GM12865 (cell line): Measurements from ENCODE around the gene CTTNBP2.

Source experiments
- DNase-seq: peaks from one replicate; pipeline ENCODE4 v3.0.0; 2010; ENCODE audit warnings: low read depth
- H3K4me3 ChIP-seq: 2 replicates; pipeline ENCODE4 v1.5.1; 2011; ENCODE audit warnings: mild to moderate bottlenecking, low read depth, low read length, control low read depth
- TF ChIP-seq, protein P1 (sequence below): IDR thresholded peaks from 2 replicates; pipeline ENCODE4 v1.5.1; 2011; ENCODE audit warnings: low read length, control low read depth, low read depth, inconsistent platforms; ENCODE audit not compliant: insufficient read depth; ENCODE audit errors: missing control alignments

Gene CTTNBP2

DNA sequence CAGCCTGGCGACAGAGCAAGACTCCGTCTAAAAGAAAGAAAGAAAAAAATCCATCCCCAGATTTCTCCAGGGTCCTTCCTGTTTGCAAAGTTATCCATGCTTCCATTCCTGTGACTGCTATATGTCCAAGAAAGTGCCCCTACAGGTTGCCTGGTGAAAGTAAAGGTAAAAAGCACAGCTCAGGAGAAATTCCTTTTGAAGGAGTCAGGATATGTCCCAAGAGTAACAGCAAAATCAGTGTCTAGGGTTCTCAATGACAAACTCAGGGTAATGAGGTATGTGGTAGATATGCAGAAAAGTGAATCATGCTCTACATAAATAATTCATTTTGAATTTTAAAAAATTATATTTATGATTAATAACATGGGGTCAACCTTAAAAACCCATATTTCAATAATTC lies 91.5 kb downstream of the CTTNBP2 start:
- TF ChIP-seq, protein P1, sequence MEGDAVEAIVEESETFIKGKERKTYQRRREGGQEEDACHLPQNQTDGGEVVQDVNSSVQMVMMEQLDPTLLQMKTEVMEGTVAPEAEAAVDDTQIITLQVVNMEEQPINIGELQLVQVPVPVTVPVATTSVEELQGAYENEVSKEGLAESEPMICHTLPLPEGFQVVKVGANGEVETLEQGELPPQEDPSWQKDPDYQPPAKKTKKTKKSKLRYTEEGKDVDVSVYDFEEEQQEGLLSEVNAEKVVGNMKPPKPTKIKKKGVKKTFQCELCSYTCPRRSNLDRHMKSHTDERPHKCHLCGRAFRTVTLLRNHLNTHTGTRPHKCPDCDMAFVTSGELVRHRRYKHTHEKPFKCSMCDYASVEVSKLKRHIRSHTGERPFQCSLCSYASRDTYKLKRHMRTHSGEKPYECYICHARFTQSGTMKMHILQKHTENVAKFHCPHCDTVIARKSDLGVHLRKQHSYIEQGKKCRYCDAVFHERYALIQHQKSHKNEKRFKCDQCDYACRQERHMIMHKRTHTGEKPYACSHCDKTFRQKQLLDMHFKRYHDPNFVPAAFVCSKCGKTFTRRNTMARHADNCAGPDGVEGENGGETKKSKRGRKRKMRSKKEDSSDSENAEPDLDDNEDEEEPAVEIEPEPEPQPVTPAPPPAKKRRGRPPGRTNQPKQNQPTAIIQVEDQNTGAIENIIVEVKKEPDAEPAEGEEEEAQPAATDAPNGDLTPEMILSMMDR: no peak
- no peak overlapping the region for H3K4me3 ChIP-seq
- DNase-seq: no peak

DNA sequence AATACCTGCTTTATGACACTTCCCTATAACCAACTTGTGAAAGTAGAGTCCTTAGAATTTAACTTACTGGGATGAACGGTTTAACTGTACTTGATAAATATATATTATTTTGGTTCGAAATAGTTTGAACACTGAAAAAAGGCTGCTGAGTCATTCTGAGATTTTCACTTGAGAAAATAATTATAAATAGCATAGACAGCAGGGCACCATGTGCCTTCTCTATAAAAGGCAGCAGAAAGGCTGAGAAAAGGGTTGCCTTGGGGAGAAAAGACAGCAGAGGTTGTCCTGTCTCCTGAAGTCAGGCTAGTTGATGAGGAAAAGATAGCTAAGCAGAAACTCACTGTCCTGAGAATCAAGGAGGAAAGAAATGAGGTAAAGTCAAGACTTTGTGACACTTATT lies 92.4 kb downstream of the CTTNBP2 start:
- no peak overlapping the region for H3K4me3 ChIP-seq
- peak; percentile 74 for DNase-seq

DNA sequence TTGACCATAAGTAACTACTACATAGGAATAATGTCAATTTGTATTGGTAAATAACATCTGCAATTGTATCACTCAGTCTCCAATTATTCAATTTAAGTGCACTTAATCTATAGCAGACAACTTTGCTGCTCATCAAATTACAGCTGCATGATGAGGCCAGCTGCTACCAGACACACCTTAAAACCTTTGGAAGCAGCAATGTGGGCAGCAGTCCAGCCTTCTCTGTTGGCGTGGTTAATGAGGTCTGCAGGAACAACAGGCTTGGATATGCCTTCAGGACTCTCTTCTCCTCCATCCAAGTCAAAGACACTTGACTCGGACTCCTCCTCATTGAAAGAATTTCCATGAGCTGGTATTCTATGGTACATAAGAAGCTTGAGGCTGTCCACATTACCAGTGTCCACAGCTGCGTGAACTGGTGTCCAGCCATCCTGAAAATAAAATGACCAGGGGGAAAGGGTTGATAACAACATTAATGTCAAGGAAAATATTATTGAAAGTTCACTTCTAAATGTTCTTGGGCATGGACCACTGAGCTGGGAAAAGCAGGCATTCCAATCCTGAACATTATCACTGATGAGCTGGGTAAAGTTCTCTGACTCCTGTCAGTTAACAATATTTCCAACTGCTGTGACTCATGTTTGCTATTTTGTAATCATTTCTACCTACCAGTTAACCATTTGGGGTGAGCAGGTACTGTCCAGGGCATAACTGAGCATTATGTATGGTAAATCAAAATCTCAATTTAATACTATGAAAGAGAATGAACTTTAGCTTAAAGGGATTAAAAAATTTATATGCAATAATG lies 95.7 kb downstream of the CTTNBP2 start:
- DNase-seq: no peak
- H3K4me3 ChIP-seq: no peak overlapping the region
- TF ChIP-seq, protein P1: no peak

More for the DNA sequence above, 92.4 kb downstream of the CTTNBP2 start:
- TF ChIP-seq, protein P1: no peak

DNA sequence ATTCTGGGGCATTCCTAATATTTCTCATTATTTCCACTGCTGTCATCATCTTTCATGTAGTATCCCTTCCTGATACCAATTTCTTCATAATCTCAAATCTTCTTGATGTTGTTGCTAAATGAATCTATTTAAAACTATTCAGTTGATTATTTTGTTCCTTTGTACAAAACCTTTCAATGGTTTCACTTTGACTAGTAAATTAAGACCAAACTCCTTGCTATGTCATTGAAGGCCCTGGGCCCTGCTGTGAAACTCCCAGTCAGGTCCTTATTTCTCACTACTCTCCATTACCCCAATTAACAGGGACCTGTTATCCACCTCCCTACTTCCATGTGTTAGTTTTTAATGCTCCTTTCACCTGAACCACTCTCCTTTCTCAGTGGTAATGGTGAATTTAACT lies 97.0 kb downstream of the CTTNBP2 start:
- peak; percentile 37 for DNase-seq
- H3K4me3 ChIP-seq: no peak overlapping the region
- TF ChIP-seq, protein P1: no peak

DNA sequence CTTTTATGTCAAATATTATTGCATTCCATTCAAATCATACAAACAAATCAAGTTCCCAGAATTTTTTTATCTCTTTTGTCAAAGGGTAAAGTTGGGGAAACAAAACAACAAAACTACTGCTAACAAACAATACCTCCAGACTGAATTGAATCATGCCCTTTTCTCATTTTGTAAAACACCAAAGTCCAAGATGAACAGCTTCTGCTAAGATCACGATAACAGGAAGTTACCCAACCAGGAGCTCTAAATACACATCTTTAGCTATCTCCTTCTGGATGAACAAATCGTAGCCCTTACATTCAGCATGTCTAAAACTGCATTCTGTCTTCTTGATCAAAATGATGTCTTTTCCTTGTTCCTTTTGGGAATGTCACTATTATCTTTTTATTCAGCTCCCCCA lies 97.4 kb downstream of the CTTNBP2 start:
- no peak for DNase-seq
- TF ChIP-seq, protein P1: no peak
- H3K4me3 ChIP-seq: no peak overlapping the region

DNA sequence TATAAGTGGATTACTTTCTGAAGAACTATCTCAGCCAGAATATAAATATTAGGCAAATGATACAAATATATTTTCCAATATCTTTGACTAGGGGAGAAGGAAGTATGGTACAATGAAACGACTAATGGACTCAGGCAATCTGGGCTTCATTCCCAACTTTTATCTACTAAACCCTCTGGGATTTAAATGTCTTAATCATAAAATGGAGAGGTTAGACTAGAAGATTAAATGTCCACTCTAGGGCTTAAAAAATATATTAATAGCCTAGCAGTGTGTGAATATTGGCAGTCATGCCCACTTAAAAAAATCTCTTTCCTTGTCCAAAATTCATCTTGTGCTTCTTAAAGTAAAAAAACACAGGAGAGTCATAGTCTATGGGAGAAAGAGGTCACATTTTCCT lies 98.3 kb downstream of the CTTNBP2 start:
- no peak for DNase-seq
- TF ChIP-seq, protein P1: no peak
- H3K4me3 ChIP-seq: no peak overlapping the region

DNA sequence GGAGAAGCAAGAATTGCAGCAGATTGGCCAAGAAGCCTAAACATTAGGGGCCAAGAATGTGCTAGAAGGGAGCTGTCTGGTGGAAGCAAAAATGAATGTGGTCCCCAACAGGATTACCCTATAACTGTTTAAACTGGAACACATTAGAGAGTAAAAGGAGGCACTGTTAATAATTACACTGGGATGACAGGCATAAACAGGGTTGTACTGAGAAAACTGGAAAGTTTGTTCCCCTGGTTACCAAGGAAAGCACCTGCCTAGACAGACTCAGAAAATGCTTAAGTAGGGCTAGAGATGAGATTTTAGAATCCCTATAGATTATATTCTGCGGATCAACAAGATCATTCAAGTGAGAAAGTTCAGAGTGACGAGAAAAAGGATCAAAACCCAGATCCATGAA lies 100.8 kb downstream of the CTTNBP2 start:
- DNase-seq: no peak
- TF ChIP-seq, protein P1: no peak
- H3K4me3 ChIP-seq: no peak overlapping the region
